ENCODE measurements around the gene SEMA3A.
A peak's percentile ranks its signal among the peaks of the same experiment; 100 is the strongest.

Gene SEMA3A

GRCh38 chr7:83984591-83984990, 210.0 kb downstream of the SEMA3A start:
- no peak for TF ChIP-seq CTCF (IDR thresholded peaks at IDR 0.05)

GRCh38 chr7:83984076-83984475, 210.5 kb downstream of the SEMA3A start:
- no peak for TF ChIP-seq CTCF (IDR thresholded peaks at IDR 0.05)

GRCh38 chr7:83983606-83984005, 211.0 kb downstream of the SEMA3A start:
- no peak for TF ChIP-seq CTCF (IDR thresholded peaks at IDR 0.05)

- TF ChIP-seq CTCF (IDR thresholded peaks at IDR 0.05), result peak; percentile 61
Measured at GRCh38 chr7:83976302-83976701, 218.3 kb downstream of the SEMA3A start.

- TF ChIP-seq CTCF (IDR thresholded peaks at IDR 0.05), result no peak
Measured at GRCh38 chr7:83970081-83970480, 224.5 kb downstream of the SEMA3A start.

- TF ChIP-seq CTCF (IDR thresholded peaks at IDR 0.05), result no peak
Measured at GRCh38 chr7:83964318-83964717, 230.3 kb downstream of the SEMA3A start.

GRCh38 chr7:83957333-83957732, 237.3 kb downstream of the SEMA3A start:
- no peak for TF ChIP-seq CTCF (IDR thresholded peaks at IDR 0.05)

GRCh38 chr7:83956104-83956503, 238.5 kb downstream of the SEMA3A start:
- no peak for TF ChIP-seq CTCF (IDR thresholded peaks at IDR 0.05)

All from LNCAP (cell line).